ENCODE results near the gene KREMEN1. TPM values are rescaled to one million over a fixed set of nuclear protein-coding genes. Genes with fewer than 3 reads are reported as not detected.

KREMEN1 gene
- total RNA-seq, 1 donor from 2014 or later = 0.03 TPM

GRCh38 chr22:29139965-29140782, 67.3 kb downstream of the KREMEN1 start:
- Mint-ChIP-seq H3K4me3 (no peak overlapping the region), H3K36me3 (ENCODE audit: low read depth) (no peaks in the 10 kb centered on the region), H3K27ac (no peak overlapping the region), H3K9me3 (no peaks in the 10 kb centered on the region), H3K27me3 (ENCODE audit: insufficient read depth) (peaks cover 10% of the 10 kb centered on the region), H3K4me1 (ENCODE audit: low read depth) (no peaks in the 10 kb centered on the region)
- intact Hi-C loops (cut with micrococcal nuclease) = no loop called here
- DNase-seq (ENCODE audit: low spot score) = no peak

DNA sequence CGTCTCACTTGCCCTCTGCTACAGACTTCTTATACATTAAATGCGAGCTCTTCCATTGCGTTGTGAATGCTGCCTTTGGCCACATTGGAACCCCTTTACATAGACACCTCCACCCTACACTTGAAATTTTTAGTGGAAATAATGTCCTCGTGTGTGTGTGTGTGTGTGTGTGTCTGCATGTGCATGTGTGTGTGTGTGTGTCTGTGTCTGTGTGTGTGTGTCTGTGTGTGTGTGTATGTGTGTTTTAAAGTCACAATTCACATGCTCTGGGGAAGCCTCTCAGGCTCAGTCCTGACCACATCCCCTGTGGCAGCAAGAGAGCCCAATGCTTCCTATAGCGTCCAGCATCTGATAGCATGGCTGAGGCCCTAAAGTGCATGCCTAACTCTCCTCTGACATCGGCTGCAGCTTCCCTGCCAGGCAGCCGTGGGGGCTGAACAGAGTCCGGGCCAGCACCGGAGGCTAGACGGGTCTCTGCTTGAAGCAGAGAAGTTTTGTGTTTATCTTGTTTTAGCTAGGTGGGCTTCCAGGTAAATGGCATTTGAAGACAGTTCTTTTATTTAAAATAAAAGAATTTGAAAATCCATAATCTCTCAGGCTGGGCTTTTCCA, 68.3 kb downstream of the KREMEN1 start:
- no peak for DNase-seq (ENCODE audit: low spot score)
- H3K9me3 Mint-ChIP-seq = no peaks in the 10 kb centered on the region
- intact Hi-C loops (cut with micrococcal nuclease) = no loop called here
- no peaks in the 10 kb centered on the region for H3K4me1 Mint-ChIP-seq (ENCODE audit: low read depth)
- no peaks in the 10 kb centered on the region for H3K36me3 Mint-ChIP-seq (ENCODE audit: low read depth)
- H3K27ac Mint-ChIP-seq = no peak overlapping the region
- H3K27me3 Mint-ChIP-seq (ENCODE audit: insufficient read depth) = peaks cover 10% of the 10 kb centered on the region
- H3K4me3 Mint-ChIP-seq = no peak overlapping the region

DNA sequence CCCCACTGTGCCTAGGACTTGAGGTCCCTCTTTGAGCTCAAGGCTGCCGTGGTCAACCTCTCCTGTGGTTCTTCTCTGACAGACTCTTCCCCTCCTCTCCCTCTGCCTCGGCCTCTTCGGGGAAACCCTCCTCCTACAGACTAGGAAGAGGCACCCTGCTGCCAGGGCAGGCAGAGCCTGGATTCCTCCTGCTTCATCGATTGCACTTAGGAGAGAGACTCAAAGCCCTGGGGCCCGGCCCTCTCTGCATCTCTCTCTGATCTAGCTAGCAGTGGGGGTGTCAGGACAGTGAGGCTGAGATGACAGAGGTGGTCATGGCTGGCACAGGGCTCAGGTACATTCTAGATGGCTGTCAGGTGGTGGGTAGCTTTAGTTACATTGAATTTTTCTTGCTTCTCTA, 69.3 kb downstream of the KREMEN1 start:
- Mint-ChIP-seq H3K9me3 (no peaks in the 10 kb centered on the region), H3K27ac (no peak overlapping the region), H3K4me3 (no peak overlapping the region)

DNA sequence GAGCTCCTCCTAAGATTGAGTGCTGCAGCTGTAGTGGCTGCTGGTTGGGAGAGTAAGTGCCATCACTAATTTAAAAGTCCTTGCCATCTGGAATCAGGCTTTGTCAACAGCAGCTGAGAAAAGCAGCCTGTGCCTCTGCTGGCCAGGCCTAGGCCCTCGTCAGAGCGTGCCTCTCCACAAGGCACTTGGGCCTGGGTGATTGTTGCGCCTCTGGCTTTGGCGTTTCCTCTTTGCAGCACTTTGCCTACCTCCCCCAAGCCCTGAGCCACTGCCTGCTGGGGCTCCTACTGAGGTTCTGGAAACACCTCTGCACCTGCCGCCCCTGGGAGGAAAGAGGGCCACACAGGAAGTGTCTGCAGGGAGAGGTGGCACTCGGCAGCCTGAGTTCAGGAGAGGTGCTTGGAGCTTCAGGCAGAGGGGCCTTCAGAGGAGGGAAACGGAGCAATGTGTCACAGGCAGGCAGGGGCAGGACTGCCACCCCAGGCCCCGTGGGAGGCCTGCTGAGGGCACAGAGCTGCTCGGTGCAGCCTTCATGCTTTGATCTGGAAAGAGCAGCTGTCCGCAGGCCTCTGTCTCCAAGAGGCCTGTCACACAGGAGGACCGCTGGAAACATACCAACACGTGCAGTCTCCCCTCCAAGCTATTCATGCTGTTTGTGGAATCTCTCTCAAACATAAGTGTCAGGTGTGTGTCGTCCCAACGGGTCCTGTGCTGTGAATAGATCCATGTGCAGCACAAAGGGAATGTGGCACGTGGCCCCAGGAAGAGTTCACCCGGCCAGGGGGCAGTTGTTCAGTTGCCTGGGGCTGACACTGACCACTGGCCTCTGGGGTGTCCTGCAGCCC, 71.3 kb downstream of the KREMEN1 start:
- Mint-ChIP-seq H3K9me3 (no peaks in the 10 kb centered on the region), H3K4me3 (no peak overlapping the region), H3K36me3 (ENCODE audit: low read depth) (no peaks in the 10 kb centered on the region), H3K4me1 (ENCODE audit: low read depth) (no peaks in the 10 kb centered on the region), H3K27me3 (ENCODE audit: insufficient read depth) (peaks cover 3% of the 10 kb centered on the region), H3K27ac (no peak overlapping the region)
- no peak for DNase-seq (ENCODE audit: low spot score)
- intact Hi-C loops (cut with micrococcal nuclease) = no loop called here

More for the DNA sequence above, 69.3 kb downstream of the KREMEN1 start:
- H3K4me1 Mint-ChIP-seq (ENCODE audit: low read depth) = no peaks in the 10 kb centered on the region
- H3K27me3 Mint-ChIP-seq (ENCODE audit: insufficient read depth) = peaks cover 10% of the 10 kb centered on the region
- intact Hi-C loops (cut with micrococcal nuclease) = no loop called here
- DNase-seq (ENCODE audit: low spot score) = no peak
- H3K36me3 Mint-ChIP-seq (ENCODE audit: low read depth) = no peaks in the 10 kb centered on the region

DNA sequence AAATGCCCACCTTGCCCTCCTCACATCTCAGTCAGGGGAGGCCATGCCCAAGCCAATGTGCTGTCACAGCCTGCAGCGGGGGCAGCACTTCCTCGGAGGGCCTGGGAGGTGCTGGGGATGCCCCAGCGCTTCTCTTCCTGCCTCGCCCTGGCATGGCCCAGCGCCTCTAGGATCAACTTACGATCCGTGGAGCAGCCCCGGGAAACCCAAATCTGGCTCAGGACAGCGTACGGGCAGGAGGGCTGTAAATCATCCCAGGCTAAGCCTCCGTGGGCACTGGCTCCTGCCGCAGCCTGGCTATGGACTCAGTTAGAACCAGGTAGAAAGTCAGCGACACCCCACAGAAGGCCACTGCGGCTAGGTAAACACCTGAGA, 71.9 kb downstream of the KREMEN1 start:
- no peaks in the 10 kb centered on the region for H3K4me1 Mint-ChIP-seq (ENCODE audit: low read depth)
- H3K9me3 Mint-ChIP-seq = no peaks in the 10 kb centered on the region
- no peak overlapping the region for H3K4me3 Mint-ChIP-seq
- intact Hi-C loops (cut with micrococcal nuclease) = no loop called here
- no peak for DNase-seq (ENCODE audit: low spot score)
- H3K27ac Mint-ChIP-seq = no peak overlapping the region
- peaks cover 3% of the 10 kb centered on the region for H3K27me3 Mint-ChIP-seq (ENCODE audit: insufficient read depth)
- no peaks in the 10 kb centered on the region for H3K36me3 Mint-ChIP-seq (ENCODE audit: low read depth)

- no peak for DNase-seq (ENCODE audit: low spot score)
- Mint-ChIP-seq H3K9me3 (no peaks in the 10 kb centered on the region), H3K36me3 (ENCODE audit: low read depth) (no peaks in the 10 kb centered on the region), H3K4me1 (ENCODE audit: low read depth) (no peaks in the 10 kb centered on the region), H3K27me3 (ENCODE audit: insufficient read depth) (peaks cover 3% of the 10 kb centered on the region), H3K4me3 (no peak overlapping the region), H3K27ac (no peak overlapping the region)
- intact Hi-C loops (cut with micrococcal nuclease) = no loop called here
Measured at GRCh38 chr22:29145321-29146072, 72.7 kb downstream of the KREMEN1 start.

- Mint-ChIP-seq H3K9me3 (no peaks in the 10 kb centered on the region), H3K36me3 (ENCODE audit: low read depth) (no peaks in the 10 kb centered on the region), H3K4me1 (ENCODE audit: low read depth) (no peaks in the 10 kb centered on the region), H3K4me3 (no peak overlapping the region), H3K27ac (no peak overlapping the region), H3K27me3 (ENCODE audit: insufficient read depth) (peaks cover 3% of the 10 kb centered on the region)
- intact Hi-C loops (cut with micrococcal nuclease) = no loop called here
- DNase-seq (ENCODE audit: low spot score) = no peak
Measured at GRCh38 chr22:29146091-29146560, 73.3 kb downstream of the KREMEN1 start.

DNA sequence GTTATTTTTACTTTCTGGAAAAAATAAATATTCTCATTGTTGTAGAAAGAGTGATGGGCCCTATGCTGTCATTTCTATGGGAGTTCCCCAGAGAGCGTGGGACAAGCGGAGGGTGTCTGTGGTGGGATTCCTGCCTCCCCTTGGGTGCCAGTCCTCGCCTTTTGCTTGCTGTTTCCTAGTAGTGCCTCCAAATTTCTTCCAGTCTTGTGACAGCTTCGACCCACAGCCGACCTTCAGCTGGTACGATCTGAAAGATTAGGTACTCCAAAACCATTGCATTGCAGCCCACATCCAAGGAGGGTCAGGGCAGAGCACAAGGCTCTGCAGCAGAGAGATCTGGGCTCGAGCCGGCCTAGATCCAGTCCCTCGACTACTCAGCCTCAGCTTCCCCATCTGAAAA, 73.9 kb downstream of the KREMEN1 start:
- intact Hi-C loops (cut with micrococcal nuclease) = no loop called here

GRCh38 chr22:29147331-29147899, 74.6 kb downstream of the KREMEN1 start:
- no peaks in the 10 kb centered on the region for H3K36me3 Mint-ChIP-seq (ENCODE audit: low read depth)
- no peak overlapping the region for H3K27ac Mint-ChIP-seq
- no peak overlapping the region for H3K4me3 Mint-ChIP-seq
- H3K9me3 Mint-ChIP-seq = no peaks in the 10 kb centered on the region
- intact Hi-C loops (cut with micrococcal nuclease) = no loop called here
- no peaks in the 10 kb centered on the region for H3K27me3 Mint-ChIP-seq (ENCODE audit: insufficient read depth)
- DNase-seq (ENCODE audit: low spot score) = no peak
- H3K4me1 Mint-ChIP-seq (ENCODE audit: low read depth) = no peaks in the 10 kb centered on the region

More for the DNA sequence above, 73.9 kb downstream of the KREMEN1 start:
- H3K4me1 Mint-ChIP-seq (ENCODE audit: low read depth) = no peaks in the 10 kb centered on the region
- peaks cover under 1% of the 10 kb centered on the region for H3K27me3 Mint-ChIP-seq (ENCODE audit: insufficient read depth)
- H3K27ac Mint-ChIP-seq = no peak overlapping the region
- DNase-seq (ENCODE audit: low spot score) = no peak
- H3K4me3 Mint-ChIP-seq = no peak overlapping the region
- no peaks in the 10 kb centered on the region for H3K36me3 Mint-ChIP-seq (ENCODE audit: low read depth)
- no peaks in the 10 kb centered on the region for H3K9me3 Mint-ChIP-seq

DNA sequence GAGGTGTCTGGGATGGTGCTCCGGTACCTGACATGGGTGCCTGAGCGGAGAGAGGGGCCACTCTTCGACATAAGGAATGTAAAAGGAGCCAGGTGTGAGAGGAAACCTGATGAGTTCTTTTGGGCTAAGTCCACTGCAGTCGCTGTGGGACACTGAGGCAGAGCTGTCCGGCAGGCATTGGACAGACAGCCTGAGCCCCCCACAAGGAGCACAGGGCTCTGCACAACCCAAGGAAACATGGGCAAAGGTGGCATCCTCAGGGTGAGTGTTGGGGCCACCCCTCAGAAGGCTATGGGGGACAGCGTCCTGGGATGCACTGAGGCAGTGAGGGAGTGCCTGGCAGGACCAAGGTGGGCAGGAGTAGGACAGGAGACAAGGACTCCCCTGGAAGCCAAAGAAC, 75.2 kb downstream of the KREMEN1 start:
- no peak overlapping the region for H3K27ac Mint-ChIP-seq
- H3K27me3 Mint-ChIP-seq (ENCODE audit: insufficient read depth) = peaks cover 5% of the 10 kb centered on the region
- DNase-seq (ENCODE audit: low spot score) = no peak
- intact Hi-C loops (cut with micrococcal nuclease) = no loop called here
- no peaks in the 10 kb centered on the region for H3K36me3 Mint-ChIP-seq (ENCODE audit: low read depth)
- H3K4me3 Mint-ChIP-seq = no peak overlapping the region
- no peaks in the 10 kb centered on the region for H3K4me1 Mint-ChIP-seq (ENCODE audit: low read depth)
- H3K9me3 Mint-ChIP-seq = no peaks in the 10 kb centered on the region

DNA sequence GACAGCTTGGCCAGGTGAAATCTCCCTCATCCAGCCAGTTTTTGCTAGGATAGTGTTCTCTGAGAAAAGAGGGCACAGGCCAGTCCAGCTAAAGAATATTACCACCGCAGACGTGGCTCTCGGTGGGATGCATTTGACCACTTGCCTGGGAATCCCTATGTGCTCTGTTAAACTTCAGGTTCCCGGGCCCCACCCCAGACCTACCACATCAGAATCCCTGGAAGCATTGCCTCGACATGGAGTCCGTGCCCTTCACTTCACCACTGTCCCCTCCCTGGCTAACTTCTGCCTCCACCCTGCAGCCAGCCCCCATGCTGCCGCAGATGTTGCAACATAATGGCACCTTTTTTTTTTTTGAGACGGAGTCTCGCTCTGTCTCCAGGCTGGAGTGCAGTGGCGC, 76.0 kb downstream of the KREMEN1 start:
- intact Hi-C loops (cut with micrococcal nuclease) = no loop called here
- H3K27me3 Mint-ChIP-seq (ENCODE audit: insufficient read depth) = peaks cover 11% of the 10 kb centered on the region
- no peak overlapping the region for H3K4me3 Mint-ChIP-seq
- no peaks in the 10 kb centered on the region for H3K9me3 Mint-ChIP-seq
- no peak overlapping the region for H3K27ac Mint-ChIP-seq
- H3K36me3 Mint-ChIP-seq (ENCODE audit: low read depth) = no peaks in the 10 kb centered on the region
- no peaks in the 10 kb centered on the region for H3K4me1 Mint-ChIP-seq (ENCODE audit: low read depth)
- no peak for DNase-seq (ENCODE audit: low spot score)

- Mint-ChIP-seq H3K9me3 (no peaks in the 10 kb centered on the region), H3K27me3 (ENCODE audit: insufficient read depth) (peaks cover 17% of the 10 kb centered on the region), H3K36me3 (ENCODE audit: low read depth) (no peaks in the 10 kb centered on the region), H3K4me1 (ENCODE audit: low read depth) (peaks cover 7% of the 10 kb centered on the region), H3K4me3 (no peak overlapping the region), H3K27ac (no peak overlapping the region)
- no peak for DNase-seq (ENCODE audit: low spot score)
- intact Hi-C loops (cut with micrococcal nuclease) = no loop called here
Measured at GRCh38 chr22:29149841-29150555, 77.2 kb downstream of the KREMEN1 start.
